A549 (cell line): ENCODE measurements around the gene ACVR2B. TPM values are rescaled to one million over a fixed set of nuclear protein-coding genes. Genes with fewer than 3 reads are reported as not detected.
A peak's percentile ranks its signal among the peaks of the same experiment; 100 is the strongest.

Experiments used
- ATAC-seq, 2 experiments: fragments of 200-7000 bp in 1 of 2; fragments of >200 bp in 1 of 2; cut with Nextera tagmentation in 1 of 2; cut with Tn5 transposase in 1 of 2; 3 replicates each; pipeline versions ENCODE4 v1.8.0 to v1.9.1; 2018 to 2020; ENCODE audit warnings: mild to moderate bottlenecking in 1 of 2, moderate library complexity in 1 of 2
- CTCF ChIA-PET: fragments of 300-600 bp; sonication (Branson Sonifier 250); formaldehyde crosslinking; extraction: SDS; loops from one replicate; lab custom pipeline; 2021; ENCODE audit warnings: antibody characterized with exemption, inconsistent platforms; lab: Yijun Ruan, JAX
- POLR2A ChIA-PET: fragments of 350-600 bp; formaldehyde crosslinking; extraction: SDS; loops from one replicate; lab custom pipeline; 2021; ENCODE audit warnings: antibody characterized with exemption, inconsistent platforms; lab: Yijun Ruan, JAX
- DNase-seq, 2 experiments: peaks; one replicate each; pipeline versions ENCODE4 v3.0.0 to v3.0.0-alpha.2; 2011 to 2016; ENCODE audit warnings: low read depth in 1 of 2, low spot score in 1 of 2
- FAIRE-seq: peaks from 2 replicates; lab custom pipeline; 2011; peaks lifted over from hg19 to GRCh38; lab: Jason Lieb, UNC
- H3K27ac ChIP-seq, 2 experiments: fragments of >200 bp; sonication (Bioruptor Twin); formaldehyde crosslinking; 3 replicates each; pipeline ENCODE4 v1.5.1; 2016 to 2017
- H3K4me1 ChIP-seq: fragments of >200 bp; sonication (Bioruptor Twin); formaldehyde crosslinking; 3 replicates; pipeline ENCODE4 v1.6.1; 2016
- H3K4me2 ChIP-seq: fragments of >200 bp; sonication (Bioruptor Twin); formaldehyde crosslinking; 3 replicates; pipeline ENCODE4 v1.6.1; 2016
- H3K4me3 ChIP-seq: fragments of >200 bp; sonication (Bioruptor Twin); formaldehyde crosslinking; 3 replicates; pipeline ENCODE4 v1.5.1; 2016
- H3K9me3 ChIP-seq: fragments of >200 bp; sonication (Bioruptor Twin); formaldehyde crosslinking; 3 replicates; pipeline ENCODE4 v1.6.1; 2016
- BHLHE40 ChIP-seq: IDR thresholded peaks from 2 replicates; pipeline ENCODE4 v1.6.1; 2012; ENCODE audit warnings: low read depth, low read length, inconsistent platforms
- CBX2 ChIP-seq: fragments of 200-600 bp; sonication (generic); IDR thresholded peaks from 2 replicates; pipeline ENCODE4 v1.6.1; 2016; ENCODE audit warnings: low read depth, mild to moderate bottlenecking, borderline replicate concordance
- CEBPB ChIP-seq, 2 experiments: fragments of >200 bp in 1 of 2; sonication (Bioruptor Twin) in 1 of 2; formaldehyde crosslinking in 1 of 2; IDR thresholded peaks; 2 replicates each; pipeline ENCODE4 v1.6.1; 2012 to 2016
- CHD2 ChIP-seq: fragments of 150-350 bp; IDR thresholded peaks from 2 replicates; pipeline ENCODE4 v1.6.1; 2014; ENCODE audit warnings: low read length; ENCODE audit not compliant: partially characterized antibody
- CHD4 ChIP-seq: fragments of 200-600 bp; sonication (generic); IDR thresholded peaks from 2 replicates; pipeline ENCODE4 v1.6.1; 2016; ENCODE audit warnings: antibody characterized with exemption, mild to moderate bottlenecking, borderline replicate concordance
- ELK1 ChIP-seq: fragments of 150-350 bp; IDR thresholded peaks from 2 replicates; pipeline ENCODE4 v1.6.1; 2014; ENCODE audit warnings: low read depth, mild to moderate bottlenecking, low read length
- HDAC2 ChIP-seq: fragments of 200-600 bp; sonication (generic); IDR thresholded peaks from 2 replicates; pipeline ENCODE4 v1.6.1; 2016
- HOXA7 ChIP-seq: fragments of 250-450 bp; sonication (Bioruptor Pico); IDR thresholded peaks from 2 replicates; pipeline ENCODE4 v1.5.0; 2020; ENCODE audit warnings: mild to moderate bottlenecking, moderate library complexity
- JUN ChIP-seq, 2 experiments: fragments of >200 bp; sonication (Bioruptor Twin); formaldehyde crosslinking; IDR thresholded peaks; 2 replicates in 1 of 2; 3 replicates in 1 of 2; pipeline ENCODE4 v1.6.1; 2016 to 2017
- JUNB ChIP-seq: fragments of >200 bp; sonication (Bioruptor Twin); formaldehyde crosslinking; IDR thresholded peaks from 2 replicates; pipeline ENCODE4 v1.6.1; 2016
- MAFK ChIP-seq: fragments of 450-650 bp; IDR thresholded peaks from 2 replicates; pipeline ENCODE4 v1.6.1; 2014; ENCODE audit not compliant: partially characterized antibody
- MAX ChIP-seq: IDR thresholded peaks from 2 replicates; pipeline ENCODE4 v1.6.1; 2012
- MYC ChIP-seq: IDR thresholded peaks from 2 replicates; pipeline ENCODE4 v1.6.1; 2012; ENCODE audit warnings: mild to moderate bottlenecking, inconsistent platforms, low read length, improper control_type of control experiment, borderline replicate concordance
- NFE2L2 ChIP-seq: fragments of 150-350 bp; conservative IDR thresholded peaks from 2 replicates; pipeline ENCODE4 v1.6.1; 2014; ENCODE audit warnings: low read length
- POLR2A ChIP-seq: IDR thresholded peaks from 2 replicates; pipeline ENCODE4 v1.6.1; 2012; ENCODE audit warnings: mild to moderate bottlenecking, low read length
- SMC3 ChIP-seq: fragments of >200 bp; sonication (Bioruptor Twin); formaldehyde crosslinking; IDR thresholded peaks from 3 replicates; pipeline ENCODE4 v1.6.1; 2018; ENCODE audit warnings: inconsistent platforms
- SREBF2 ChIP-seq: fragments of 450-650 bp; IDR thresholded peaks from 2 replicates; pipeline ENCODE4 v1.6.1; 2014; ENCODE audit warnings: mild to moderate bottlenecking, moderate library complexity
- TP53 ChIP-seq: fragments of 250-450 bp; sonication (Bioruptor Pico); IDR thresholded peaks from 2 replicates; pipeline ENCODE4 v1.5.0; 2021; ENCODE audit warnings: mild to moderate bottlenecking, moderate library complexity
- ZNF302 ChIP-seq: fragments of 250-450 bp; sonication (Bioruptor Pico); IDR thresholded peaks from 2 replicates; pipeline ENCODE4 v1.9.0; 2021; ENCODE audit warnings: inconsistent platforms, mild to moderate bottlenecking, moderate library complexity
- WGBS: methylation state at CpG from one replicate; pipeline ENCODE4 v1.1.6; 2017; ENCODE audit errors: missing lambda C conversion rate; 5-methylcytosine and 5-hydroxymethylcytosine counted together
- polyA plus RNA-seq, 4 experiments: library from polyadenylated mRNA; depleted of rRNA in 3 of 4; stranded (reverse); fragments of >200 nt; fragmentation: RNase III in 1 of 4; extraction: RNeasy Plus Mini Kit Qiagen cat#74134 plus additional on column Dnase treatment in 1 of 4; gene quantifications; 2 replicates in 3 of 4; 3 replicates in 1 of 4; pipeline ENCODE4 v1.2.3, GENCODE V29; 2011 to 2017
- TF ChIP-seq, protein P1 (sequence below): IDR thresholded peaks from 2 replicates; pipeline ENCODE4 v1.6.1; 2012; ENCODE audit warnings: low read depth, borderline replicate concordance
- TF ChIP-seq, protein P2 (sequence below): fragments of 250-450 bp; sonication (Bioruptor Pico); IDR thresholded peaks from 2 replicates; pipeline ENCODE4 v1.5.0; 2020; ENCODE audit warnings: low read depth, mild to moderate bottlenecking, moderate library complexity

Gene ACVR2B
- polyA plus RNA-seq, 2 of the 4 experiments (the other 2 are of a cell fraction), result 1.2 to 2.8 TPM

DNA sequence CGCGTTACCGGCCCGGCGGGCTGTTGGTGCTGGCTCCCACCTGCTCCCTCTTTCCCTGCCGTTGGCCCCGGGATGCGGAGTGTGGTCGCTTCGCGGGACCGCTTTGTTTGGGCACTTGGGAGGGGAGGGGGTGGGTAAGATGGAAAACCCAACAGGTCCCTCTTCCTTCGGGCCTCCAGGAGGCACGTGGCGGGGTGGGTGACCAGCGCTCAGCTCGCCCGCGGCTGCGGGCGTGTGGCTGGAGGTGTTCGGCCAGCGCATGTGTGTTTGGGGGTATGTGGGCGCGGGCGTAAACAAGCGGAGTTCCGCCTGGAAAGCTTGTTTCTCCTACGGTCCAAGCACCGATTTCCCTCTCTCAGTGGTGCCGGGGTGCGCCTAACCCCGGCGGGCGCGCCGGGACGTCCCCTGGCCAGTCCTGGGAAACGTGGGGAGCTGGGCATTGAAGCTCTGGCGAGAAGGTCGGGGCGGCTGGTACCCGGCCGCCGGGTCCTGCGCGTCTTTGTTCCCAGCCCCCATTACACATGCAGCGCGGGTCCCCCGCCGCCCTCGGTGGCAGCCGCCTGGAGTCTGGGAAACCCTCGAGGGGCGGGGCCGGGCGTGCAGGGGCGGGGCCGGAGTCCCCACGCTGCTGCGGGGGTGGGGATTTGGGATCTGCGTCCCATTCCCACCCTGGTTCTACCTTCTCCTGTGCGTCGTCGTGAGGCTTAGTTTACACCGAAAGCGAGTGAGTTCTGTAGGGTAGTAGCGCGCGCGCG, 1.4 kb downstream of the ACVR2B start:
- peak overlapping the region; percentile 99 for H3K4me2 ChIP-seq
- H3K4me1 ChIP-seq, result peaks cover 9% of the 10 kb centered on the region; the same call in 2 of the 3 replicates
- H3K9me3 ChIP-seq, result no peaks in the 10 kb centered on the region
- 2% methylated on average over 18 of the region's 72 CpGs for WGBS
- FAIRE-seq, result no peak
- H3K27ac ChIP-seq, result peak overlapping the region; percentile 96 to 98
- ChIA-PET CTCF (interaction anchor here (1.2 to 3.9 kb wide), 5 partner anchors 18 to 202 kb away, joined by 3 to 22 read pairs (median 4); partner anchors contain the start of gene XYLB), POLR2A (interaction anchor here (1.1 kb wide), 1 partner anchor 318 kb away, joined by 4 read pairs; the partner anchor contains the start of gene ACAA1)
- peak overlapping the region; percentile 93 for H3K4me3 ChIP-seq
- ATAC-seq, result peak; percentile 44 to 79
- TF ChIP-seq POLR2A (peak; percentile 24; the same call in 1 of the 2 replicates), SREBF2 (no peak), MAX (peak; percentile 90), JUN (IDR thresholded peaks at IDR 0.05) (peak in 1 of 2 experiments; percentile 26; a peak in 1 of 5 replicates)
- TF ChIP-seq, protein P1, sequence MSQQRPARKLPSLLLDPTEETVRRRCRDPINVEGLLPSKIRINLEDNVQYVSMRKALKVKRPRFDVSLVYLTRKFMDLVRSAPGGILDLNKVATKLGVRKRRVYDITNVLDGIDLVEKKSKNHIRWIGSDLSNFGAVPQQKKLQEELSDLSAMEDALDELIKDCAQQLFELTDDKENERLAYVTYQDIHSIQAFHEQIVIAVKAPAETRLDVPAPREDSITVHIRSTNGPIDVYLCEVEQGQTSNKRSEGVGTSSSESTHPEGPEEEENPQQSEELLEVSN, result peak; percentile 81
- peak; percentile 54 to 82 for DNase-seq

- peak overlapping the region; percentile 99 for H3K4me2 ChIP-seq
- POLR2A ChIA-PET, result interaction anchor here (1.1 kb wide), 1 partner anchor 319 kb away, joined by 4 read pairs; the partner anchor contains the start of gene ACAA1
- H3K27ac ChIP-seq, result peak overlapping the region in 1 of 2 experiments; percentile 96; a peak in 3 of 6 replicates
- ATAC-seq (peak in 1 of 2 experiments; percentile 4; a peak in 4 of 6 replicates), FAIRE-seq (no peak), DNase-seq (no peak)
- 34% methylated on average over 13 of the region's 15 CpGs for WGBS
- CTCF ChIA-PET, result interaction anchor here (1.2 to 3.9 kb wide), 6 partner anchors 17 to 201 kb away, joined by 3 to 22 read pairs (median 4); partner anchors contain the start of gene XYLB
- H3K4me3 ChIP-seq, result peak overlapping the region; percentile 93
- TF ChIP-seq SMC3 (no peak), JUNB (no peak), CBX2 (no peak), CEBPB (IDR thresholded peaks at IDR 0.05) (no peak), ELK1 (no peak), ZNF302 (CRISPR knock-in tag) (no peak), TP53 (CRISPR knock-in tag) (no peak), NFE2L2 (no peak), HOXA7 (CRISPR knock-in tag) (no peak), CHD4 (no peak), MYC (no peak), MAFK (no peak), BHLHE40 (no peak), HDAC2 (no peak), CHD2 (no peak)
- TF ChIP-seq, protein P2, sequence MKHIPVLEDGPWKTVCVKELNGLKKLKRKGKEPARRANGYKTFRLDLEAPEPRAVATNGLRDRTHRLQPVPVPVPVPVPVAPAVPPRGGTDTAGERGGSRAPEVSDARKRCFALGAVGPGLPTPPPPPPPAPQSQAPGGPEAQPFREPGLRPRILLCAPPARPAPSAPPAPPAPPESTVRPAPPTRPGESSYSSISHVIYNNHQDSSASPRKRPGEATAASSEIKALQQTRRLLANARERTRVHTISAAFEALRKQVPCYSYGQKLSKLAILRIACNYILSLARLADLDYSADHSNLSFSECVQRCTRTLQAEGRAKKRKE (CRISPR knock-in tag), result no peak
- H3K4me1 ChIP-seq, result peaks cover 9% of the 10 kb centered on the region; the same call in 2 of the 3 replicates
- no peaks in the 10 kb centered on the region for H3K9me3 ChIP-seq
These were observed 2.1 kb downstream of the ACVR2B start for GRCh38 chr3:38455639-38456430.
